Fibroblast of lung (primary cell): ENCODE results near the gene KCNQ2.

ENCODE experiments used
- CTCF ChIP-seq, 2 donors: IDR thresholded peaks in 1 of 2; conservative IDR thresholded peaks in 1 of 2; 1 replicate in 1 of 2; 2 replicates in 1 of 2; pipeline ENCODE4 v1.5.1; 2011 to 2012; ENCODE audit warnings: low read length in 2 of 2, control low read depth in 1 of 2, inconsistent platforms in 1 of 2, low read depth in 1 of 2, mild to moderate bottlenecking in 1 of 2
- EZH2 ChIP-seq: IDR thresholded peaks from 2 replicates; pipeline ENCODE4 v1.5.1; 2012; ENCODE audit warnings: low read length, control low read depth, mild to moderate bottlenecking; ENCODE audit errors: missing control alignments

- TF ChIP-seq CTCF (conservative IDR thresholded peaks at IDR 0.05 in 1 of 2, IDR thresholded peaks at IDR 0.05 in 1 of 2; ENCODE audit: low read depth in 1 of 2, low read length in 2 of 2) (no peak), EZH2 (no peak)
Measured at GRCh38 chr20:63470410-63470809, 2.0 kb downstream of the KCNQ2 start.
